WTC11 (cell line): Measurements from ENCODE around the gene NPHS1. TPM values are rescaled to one million over a fixed set of nuclear protein-coding genes. Genes with fewer than 3 reads are reported as not detected.
A peak's percentile ranks its signal among the peaks of the same experiment; 100 is the strongest.

Experiments used
- ATAC-seq: fragments of 200-7000 bp; cut with Tn5 transposase; 2 replicates; pipeline ENCODE4 v1.10.0; 2021; ENCODE audit warnings: mild to moderate bottlenecking, moderate library complexity
- CTCF ChIA-PET: fragments of 300-600 bp; sonication (Branson Sonifier 250); formaldehyde crosslinking; loops from one replicate; lab custom pipeline; 2021; ENCODE audit warnings: antibody characterized with exemption; lab: Charles Lee
- POLR2A ChIA-PET: fragments of 350-600 bp; sonication (Branson Sonifier 250); formaldehyde crosslinking; loops from one replicate; lab custom pipeline; 2021; ENCODE audit warnings: antibody characterized with exemption; lab: Charles Lee
- DNase-seq: peaks from one replicate; pipeline ENCODE4 v3.0.0; 2021; ENCODE audit warnings: low spot score
- H3K27ac Mint-ChIP-seq: 2 replicates; pipeline ENCODE4 v1.8.0; 2021; ENCODE audit warnings: mixed read lengths
- H3K27me3 Mint-ChIP-seq: 2 replicates; pipeline ENCODE4 v1.8.0; 2021; ENCODE audit warnings: low read depth, mild to moderate bottlenecking, moderate library complexity, mixed read lengths
- H3K36me3 Mint-ChIP-seq: 2 replicates; pipeline ENCODE4 v1.8.0; 2021; ENCODE audit warnings: mixed read lengths
- H3K4me1 Mint-ChIP-seq: 2 replicates; pipeline ENCODE4 v1.8.0; 2022; ENCODE audit warnings: mixed read lengths
- H3K4me3 Mint-ChIP-seq: 2 replicates; pipeline ENCODE4 v1.8.0; 2021; ENCODE audit warnings: mild to moderate bottlenecking, moderate library complexity, mixed read lengths
- H3K9me3 Mint-ChIP-seq: 2 replicates; pipeline ENCODE4 v1.8.0; 2021; ENCODE audit warnings: mixed read lengths
- ATF6 ChIP-seq: sonication (generic); formaldehyde crosslinking; IDR thresholded peaks from 2 replicates; pipeline ENCODE4 v1.8.1; 2023; ENCODE audit warnings: mild to moderate bottlenecking, missing genetic modification reagents
- ETV6 ChIP-seq: sonication (generic); formaldehyde crosslinking; IDR thresholded peaks from 2 replicates; pipeline ENCODE4 v1.8.1; 2022; ENCODE audit warnings: mild to moderate bottlenecking, missing genetic modification reagents
- FOXK1 ChIP-seq: sonication (generic); formaldehyde crosslinking; IDR thresholded peaks from 2 replicates; pipeline ENCODE4 v1.8.0; 2022; ENCODE audit warnings: mild to moderate bottlenecking, moderate library complexity, missing genetic modification reagents
- GABPB1 ChIP-seq: sonication (generic); formaldehyde crosslinking; IDR thresholded peaks from 2 replicates; pipeline ENCODE4 v1.8.1; 2023; ENCODE audit warnings: mild to moderate bottlenecking, missing genetic modification reagents
- JUN ChIP-seq: sonication (generic); formaldehyde crosslinking; IDR thresholded peaks from 2 replicates; pipeline ENCODE4 v1.8.0; 2023; ENCODE audit warnings: mild to moderate bottlenecking, missing genetic modification reagents
- NFYB ChIP-seq: sonication (generic); formaldehyde crosslinking; conservative IDR thresholded peaks from 2 replicates; pipeline ENCODE4 v1.8.0; 2022; ENCODE audit warnings: low read depth, missing genetic modification reagents
- OVOL2 ChIP-seq: fragments of 250-450 bp; sonication (Bioruptor Pico); IDR thresholded peaks from 2 replicates; pipeline ENCODE4 v1.9.0; 2021; ENCODE audit warnings: mild to moderate bottlenecking, borderline replicate concordance
- RELA ChIP-seq: sonication (generic); formaldehyde crosslinking; IDR thresholded peaks from 2 replicates; pipeline ENCODE4 v1.8.1; 2022; ENCODE audit warnings: missing genetic modification reagents, mild to moderate bottlenecking, borderline replicate concordance
- SP1 ChIP-seq: sonication (generic); formaldehyde crosslinking; conservative IDR thresholded peaks from 2 replicates; pipeline ENCODE4 v1.8.1; 2022; ENCODE audit warnings: missing genetic modification reagents
- ZNF281 ChIP-seq: sonication (generic); formaldehyde crosslinking; IDR thresholded peaks from 2 replicates; pipeline ENCODE4 v1.8.0; 2023; ENCODE audit warnings: mild to moderate bottlenecking, missing genetic modification reagents
- ZSCAN18 ChIP-seq: fragments of 250-450 bp; sonication (Bioruptor Pico); IDR thresholded peaks from 2 replicates; pipeline ENCODE4 v2.1.2; 2022; ENCODE audit warnings: mild to moderate bottlenecking, moderate library complexity
- total RNA-seq: library from RNA; stranded (reverse); gene quantifications from 3 replicates; pipeline ENCODE4 v1.2.3, GENCODE V29; 2021
- TF ChIP-seq, protein P1 (sequence below): sonication (generic); formaldehyde crosslinking; IDR thresholded peaks from 2 replicates; pipeline ENCODE4 v1.8.1; 2023; ENCODE audit warnings: mild to moderate bottlenecking, missing genetic modification reagents, borderline replicate concordance
- TF ChIP-seq, protein P2 (sequence below): fragments of 250-450 bp; sonication (Bioruptor Pico); IDR thresholded peaks from 2 replicates; pipeline ENCODE4 v1.9.0; 2021; ENCODE audit warnings: moderate library complexity, mild to moderate bottlenecking, inconsistent platforms, borderline replicate concordance
- TF ChIP-seq, protein P3 (sequence below): fragments of 250-450 bp; sonication (Bioruptor Pico); conservative IDR thresholded peaks from 2 replicates; pipeline ENCODE4 v1.9.0; 2021; ENCODE audit warnings: mild to moderate bottlenecking

NPHS1 gene
- total RNA-seq, 1 experiment from 2014 or later: 0.61 TPM

DNA sequence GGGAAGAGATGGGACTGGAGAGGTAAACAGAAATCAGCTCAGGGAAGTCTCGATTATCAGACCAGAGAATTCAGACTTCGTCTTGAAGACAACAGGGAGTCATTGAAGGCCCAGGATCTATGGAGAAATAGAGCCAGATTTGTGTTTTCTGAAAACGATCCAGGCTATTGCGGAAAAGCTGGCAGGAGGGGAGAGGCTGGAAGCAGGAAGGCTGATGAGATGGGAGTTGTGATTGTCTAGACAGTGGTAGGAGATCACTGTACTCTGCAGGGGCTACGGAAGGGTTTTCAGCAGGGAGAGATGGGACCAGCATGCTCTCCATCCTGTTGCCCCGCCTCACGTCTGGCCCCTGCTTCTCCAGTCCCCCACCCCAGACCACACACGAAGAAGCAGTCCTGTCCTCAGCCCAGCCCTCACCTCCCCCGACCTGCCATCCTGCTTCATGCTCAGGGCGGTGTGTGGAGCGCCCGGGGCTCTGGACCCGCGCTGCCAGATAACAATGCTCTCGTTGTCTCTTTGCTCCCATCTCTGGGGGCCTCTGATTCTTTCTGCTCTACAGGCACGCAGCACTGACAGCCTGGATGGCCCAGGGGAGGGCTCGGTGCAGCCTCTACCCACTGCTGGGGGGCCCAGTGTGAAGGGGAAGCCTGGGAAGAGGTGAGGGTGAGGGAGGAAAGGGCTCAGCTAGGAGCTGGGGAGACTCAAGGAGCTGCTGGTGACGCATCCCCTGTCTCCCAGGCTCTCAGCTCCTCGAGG lies 75.0 kb downstream of the NPHS1 start:
- H3K27ac Mint-ChIP-seq: 0 out of 2 replicates have a peak overlapping the region, but pooled peaks have one; percentile 9

More for the DNA sequence above, 75.0 kb downstream of the NPHS1 start:
- H3K4me1 Mint-ChIP-seq: peaks cover 37% of the 10 kb centered on the region
- ATAC-seq (peak; percentile 38), DNase-seq (peak; percentile 62)
- H3K27me3 Mint-ChIP-seq: peaks cover 30% of the 10 kb centered on the region
- peak overlapping the region; percentile 70 for H3K4me3 Mint-ChIP-seq
- ChIA-PET POLR2A (interaction anchor here (1.1 kb wide), 1 partner anchor 15 kb away, joined by 6 read pairs; no protein-coding TSS in a partner anchor), CTCF (interaction anchor here (0.5 to 1.9 kb wide), 5 partner anchors 12 to 623 kb away, joined by 3 to 5 read pairs (median 3); partner anchors contain the start of genes FXYD5, KIRREL2 and LIN37)
- TF ChIP-seq ZNF281 (no peak), ATF6 (CRISPR knock-in tag) (no peak), ZSCAN18 (no peak), SP1 (CRISPR knock-in tag) (peak; percentile 18; the same call in 1 of the 2 replicates), JUN (CRISPR knock-in tag) (no peak), RELA (no peak), ETV6 (CRISPR knock-in tag) (no peak), NFYB (CRISPR knock-in tag) (no peak), FOXK1 (CRISPR knock-in tag) (peak; percentile 42; the same call in 1 of the 2 replicates), GABPB1 (CRISPR knock-in tag) (no peak), OVOL2 (CRISPR knock-in tag) (no peak)
- TF ChIP-seq, protein P1, sequence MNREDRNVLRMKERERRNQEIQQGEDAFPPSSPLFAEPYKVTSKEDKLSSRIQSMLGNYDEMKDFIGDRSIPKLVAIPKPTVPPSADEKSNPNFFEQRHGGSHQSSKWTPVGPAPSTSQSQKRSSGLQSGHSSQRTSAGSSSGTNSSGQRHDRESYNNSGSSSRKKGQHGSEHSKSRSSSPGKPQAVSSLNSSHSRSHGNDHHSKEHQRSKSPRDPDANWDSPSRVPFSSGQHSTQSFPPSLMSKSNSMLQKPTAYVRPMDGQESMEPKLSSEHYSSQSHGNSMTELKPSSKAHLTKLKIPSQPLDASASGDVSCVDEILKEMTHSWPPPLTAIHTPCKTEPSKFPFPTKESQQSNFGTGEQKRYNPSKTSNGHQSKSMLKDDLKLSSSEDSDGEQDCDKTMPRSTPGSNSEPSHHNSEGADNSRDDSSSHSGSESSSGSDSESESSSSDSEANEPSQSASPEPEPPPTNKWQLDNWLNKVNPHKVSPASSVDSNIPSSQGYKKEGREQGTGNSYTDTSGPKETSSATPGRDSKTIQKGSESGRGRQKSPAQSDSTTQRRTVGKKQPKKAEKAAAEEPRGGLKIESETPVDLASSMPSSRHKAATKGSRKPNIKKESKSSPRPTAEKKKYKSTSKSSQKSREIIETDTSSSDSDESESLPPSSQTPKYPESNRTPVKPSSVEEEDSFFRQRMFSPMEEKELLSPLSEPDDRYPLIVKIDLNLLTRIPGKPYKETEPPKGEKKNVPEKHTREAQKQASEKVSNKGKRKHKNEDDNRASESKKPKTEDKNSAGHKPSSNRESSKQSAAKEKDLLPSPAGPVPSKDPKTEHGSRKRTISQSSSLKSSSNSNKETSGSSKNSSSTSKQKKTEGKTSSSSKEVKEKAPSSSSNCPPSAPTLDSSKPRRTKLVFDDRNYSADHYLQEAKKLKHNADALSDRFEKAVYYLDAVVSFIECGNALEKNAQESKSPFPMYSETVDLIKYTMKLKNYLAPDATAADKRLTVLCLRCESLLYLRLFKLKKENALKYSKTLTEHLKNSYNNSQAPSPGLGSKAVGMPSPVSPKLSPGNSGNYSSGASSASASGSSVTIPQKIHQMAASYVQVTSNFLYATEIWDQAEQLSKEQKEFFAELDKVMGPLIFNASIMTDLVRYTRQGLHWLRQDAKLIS (CRISPR knock-in tag): no peak
- TF ChIP-seq, protein P2, sequence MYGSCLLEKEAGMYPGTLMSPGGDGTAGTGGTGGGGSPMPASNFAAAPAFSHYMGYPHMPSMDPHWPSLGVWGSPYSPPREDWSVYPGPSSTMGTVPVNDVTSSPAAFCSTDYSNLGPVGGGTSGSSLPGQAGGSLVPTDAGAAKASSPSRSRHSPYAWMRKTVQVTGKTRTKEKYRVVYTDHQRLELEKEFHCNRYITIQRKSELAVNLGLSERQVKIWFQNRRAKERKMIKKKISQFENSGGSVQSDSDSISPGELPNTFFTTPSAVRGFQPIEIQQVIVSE (CRISPR knock-in tag): no peak
- TF ChIP-seq, protein P3, sequence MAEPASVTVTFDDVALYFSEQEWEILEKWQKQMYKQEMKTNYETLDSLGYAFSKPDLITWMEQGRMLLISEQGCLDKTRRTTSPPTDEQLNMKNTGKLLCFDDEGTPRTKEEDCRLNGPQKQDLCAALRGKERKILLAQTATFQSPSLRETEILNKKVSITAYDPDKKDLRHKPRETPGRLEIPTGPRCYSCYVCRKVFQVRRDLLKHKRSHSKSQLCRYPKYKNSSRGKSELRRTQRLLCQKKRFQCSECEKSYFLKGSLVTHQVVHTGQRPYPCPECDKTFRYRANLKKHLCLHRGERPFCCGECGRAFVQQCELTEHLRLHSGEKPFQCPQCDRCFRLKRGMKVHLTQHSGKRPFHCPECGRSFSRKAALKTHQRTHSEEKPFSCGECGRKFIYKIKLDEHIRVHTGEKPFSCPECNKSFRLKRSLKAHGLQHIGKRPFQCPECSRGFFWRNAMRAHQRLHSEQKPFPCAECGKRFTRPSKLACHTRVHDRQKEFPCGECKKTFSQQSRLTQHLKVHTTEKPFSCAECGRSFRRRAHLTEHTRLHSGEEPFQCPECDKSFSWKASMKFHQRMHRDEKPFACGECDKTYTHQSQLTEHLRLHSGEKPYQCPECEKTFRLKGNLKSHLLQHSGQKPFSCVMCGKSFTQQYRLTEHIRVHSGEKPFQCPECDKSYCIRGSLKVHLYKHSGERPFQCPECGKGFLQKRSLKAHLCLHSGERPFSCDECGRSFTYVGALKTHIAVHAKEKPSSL (CRISPR knock-in tag): no peak
- no peaks in the 10 kb centered on the region for H3K36me3 Mint-ChIP-seq
- no peaks in the 10 kb centered on the region for H3K9me3 Mint-ChIP-seq
